Endothelial cell of hepatic sinusoid (primary cell): ENCODE results near the gene NUMA1.

Source experiments
- in situ Hi-C: cut with HindIII; loops from 2 replicates; pipeline ENCODE4 v1.10.0; 2017; ENCODE audit warnings: low sequenced_read_pairs

NUMA1 gene

DNA sequence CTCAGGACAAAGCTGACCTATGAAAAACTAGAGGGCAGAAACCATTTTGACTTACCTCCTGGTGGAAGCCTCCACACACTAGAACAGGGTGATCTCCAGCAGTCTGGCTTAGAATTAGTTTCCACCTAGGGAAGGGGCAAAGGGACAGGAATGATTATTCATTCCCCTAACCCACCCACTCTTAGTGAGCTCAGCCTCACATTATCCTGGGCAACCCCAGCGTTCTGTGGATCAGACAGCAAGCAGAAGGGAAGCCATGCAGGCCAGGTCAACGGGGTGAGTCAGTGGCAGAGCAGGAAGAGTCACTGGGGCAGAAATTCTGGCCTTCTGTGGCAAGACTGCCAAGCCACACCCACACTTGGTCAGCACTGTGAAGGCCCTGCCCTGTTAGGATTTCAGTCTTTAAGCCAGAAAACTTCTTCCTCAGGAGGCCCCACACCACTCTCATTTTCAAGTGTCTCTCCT lies 10.5 kb downstream of the NUMA1 start:
- in situ Hi-C loops = no loop called here

DNA sequence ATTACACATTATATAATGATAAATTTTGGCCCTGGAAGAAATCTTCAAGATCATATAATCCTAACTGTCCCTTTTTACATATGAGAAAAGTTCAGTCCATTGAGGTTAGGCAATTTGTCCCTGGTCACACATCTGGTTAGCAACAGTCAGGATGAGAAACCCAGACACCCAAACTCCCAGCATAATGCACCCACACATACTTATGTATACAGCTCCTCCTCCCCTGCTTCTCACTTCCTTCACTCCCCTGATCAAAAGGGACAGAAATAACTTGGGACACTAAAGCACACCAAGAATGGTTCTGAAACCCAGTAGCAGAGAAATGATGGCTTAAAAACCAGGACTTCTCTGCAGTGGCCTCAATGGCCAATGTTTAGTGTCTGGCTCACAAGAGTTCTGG lies 11.1 kb downstream of the NUMA1 start:
- in situ Hi-C loops = no loop called here

DNA sequence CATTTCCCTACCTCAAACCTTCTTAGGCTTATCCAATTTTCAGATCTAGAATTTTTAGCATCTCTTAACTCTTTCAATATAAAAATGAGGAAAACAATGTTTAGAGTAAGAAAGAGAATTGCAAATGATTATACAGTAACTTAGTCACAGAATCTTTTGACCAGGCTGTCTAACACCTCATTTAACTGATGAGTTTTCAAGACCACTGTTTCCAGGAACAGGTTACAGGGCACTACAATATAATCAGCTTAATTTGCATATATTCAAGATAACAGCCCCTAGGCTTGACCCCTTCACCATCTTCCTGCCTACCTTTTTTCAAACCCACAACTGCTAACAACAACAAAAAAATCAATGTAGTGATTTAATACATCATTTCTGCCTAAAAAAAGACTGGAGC lies 12.7 kb downstream of the NUMA1 start:
- in situ Hi-C loops = no loop called here

DNA sequence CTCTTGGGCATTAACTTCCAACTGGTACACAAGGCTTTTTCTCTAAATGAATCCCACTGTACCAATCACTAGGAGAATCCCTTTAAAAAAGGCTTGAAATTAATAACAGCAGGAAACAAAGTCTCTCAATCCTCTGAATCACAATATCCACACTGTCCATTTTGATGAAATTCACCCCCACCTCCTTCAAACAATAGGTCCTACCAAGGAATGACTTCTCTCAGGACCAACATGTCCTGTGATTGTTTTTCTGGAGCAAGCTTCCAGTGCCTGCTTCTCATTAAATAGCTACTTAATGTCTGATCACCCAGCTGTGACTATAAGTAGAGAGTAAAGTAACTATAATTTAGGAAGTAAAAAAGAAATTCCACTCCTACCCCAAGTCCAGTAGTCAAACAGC lies 13.1 kb downstream of the NUMA1 start:
- in situ Hi-C loops = no loop called here

DNA sequence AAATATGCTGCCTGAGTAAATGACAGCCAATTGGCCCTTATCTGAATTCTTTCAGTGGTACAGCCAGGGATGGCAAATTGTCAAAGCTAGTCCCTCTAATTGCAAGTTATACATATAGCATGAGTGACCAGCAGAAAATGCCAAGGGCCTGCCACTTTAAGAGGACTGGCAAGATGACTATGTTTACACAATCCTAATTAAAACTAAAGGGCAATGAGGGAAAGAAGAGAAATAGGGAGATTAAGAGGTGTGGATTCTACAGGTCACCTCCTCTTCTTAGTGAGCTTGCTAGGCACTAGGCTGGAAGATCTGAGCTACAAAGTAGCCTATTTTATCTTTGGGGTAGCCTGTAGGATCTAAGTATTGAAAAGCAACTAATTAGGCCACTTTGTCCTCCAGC lies 13.5 kb downstream of the NUMA1 start:
- in situ Hi-C loops = no loop called here

DNA sequence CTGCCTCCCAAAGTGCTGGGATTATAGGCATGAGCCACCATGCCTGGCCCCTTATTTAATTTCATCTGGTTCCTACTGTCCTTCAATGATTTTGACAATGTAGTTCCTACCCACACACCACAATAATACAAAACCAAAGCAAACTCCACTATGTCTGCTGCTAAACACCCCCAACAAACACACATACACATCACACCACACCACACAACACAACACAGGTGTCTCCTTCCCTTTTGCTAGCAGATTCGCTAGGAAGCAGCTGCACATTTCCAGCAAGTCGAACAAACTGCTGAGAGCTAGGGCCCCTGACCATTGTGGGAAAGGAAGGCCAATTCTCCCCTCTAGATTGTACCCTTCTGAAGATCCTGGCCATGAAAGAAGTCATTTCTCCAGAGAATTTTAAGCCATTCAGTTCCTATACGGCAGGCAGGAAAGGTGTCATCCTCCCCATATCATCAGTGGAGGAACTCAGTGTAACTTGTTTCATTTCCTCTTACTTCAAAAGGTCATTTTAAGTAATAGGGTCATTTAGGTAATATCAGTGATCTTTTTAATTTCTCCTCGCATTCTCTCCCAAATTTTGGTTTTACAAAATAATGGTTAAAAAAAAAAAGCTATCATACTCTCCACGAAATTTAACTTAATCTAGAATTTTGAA lies 18.5 kb downstream of the NUMA1 start:
- in situ Hi-C loops = no loop called here

DNA sequence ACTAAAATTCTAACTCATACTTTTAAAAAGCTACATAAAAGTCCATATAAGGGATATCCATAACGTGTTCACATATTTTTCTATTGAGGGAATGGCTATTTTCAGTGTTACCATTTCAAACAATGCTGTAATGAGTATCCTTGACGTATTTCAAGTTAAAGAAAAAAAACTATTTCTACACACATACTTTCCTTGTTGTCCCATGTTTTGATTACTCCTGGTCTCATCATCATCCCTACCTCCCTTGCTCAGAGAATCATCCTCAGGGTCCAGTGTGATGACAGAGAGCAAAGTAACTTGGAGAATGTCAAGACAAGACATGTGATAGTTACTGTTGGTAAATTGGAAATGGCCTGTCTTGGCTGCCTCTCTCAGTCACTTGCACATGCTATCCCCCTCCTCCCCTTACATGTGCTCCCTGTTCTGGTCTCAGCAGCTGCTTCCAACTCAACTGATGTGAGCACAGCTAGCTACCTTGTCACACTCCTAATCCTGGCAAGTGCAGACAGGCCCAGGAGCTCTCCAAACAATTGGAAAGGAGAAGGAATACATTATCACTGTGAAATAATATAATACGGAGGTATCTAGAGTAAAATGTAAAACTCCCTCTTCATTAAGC lies 21.8 kb downstream of the NUMA1 start:
- in situ Hi-C loops = no loop called here

DNA sequence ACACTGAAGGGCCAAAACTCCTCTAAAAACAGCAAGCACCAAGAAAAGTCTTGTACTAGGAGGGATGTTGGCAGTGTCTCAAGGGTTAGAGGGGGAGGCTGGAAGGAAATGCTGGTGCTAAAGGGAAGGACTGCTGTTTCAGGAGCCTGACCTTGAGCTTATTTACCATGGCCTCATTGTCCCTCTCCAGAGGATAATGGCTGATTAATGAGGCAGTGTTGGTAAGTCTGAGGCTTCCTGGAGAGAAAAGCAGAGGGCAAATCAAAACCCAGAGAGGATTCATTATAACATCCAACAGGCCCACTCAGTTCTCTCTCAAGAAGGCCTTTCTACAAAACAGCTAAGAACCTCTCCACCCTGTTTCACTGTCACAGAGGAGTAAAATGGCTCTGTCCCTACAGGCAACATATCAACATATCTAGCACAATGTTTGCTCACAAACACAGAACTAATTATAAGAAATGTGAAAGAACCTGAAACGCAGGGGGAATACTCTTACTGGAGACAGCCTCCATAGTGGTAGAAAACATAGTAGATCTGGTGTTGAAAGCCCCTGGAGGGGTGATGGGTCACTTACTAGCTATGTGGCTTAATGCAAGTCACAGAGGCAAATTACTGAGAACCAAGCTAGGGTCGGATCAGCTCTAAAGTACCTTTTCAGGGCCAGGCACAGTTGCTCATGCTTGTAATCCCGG lies 31.4 kb downstream of the NUMA1 start:
- in situ Hi-C loops = no loop called here

DNA sequence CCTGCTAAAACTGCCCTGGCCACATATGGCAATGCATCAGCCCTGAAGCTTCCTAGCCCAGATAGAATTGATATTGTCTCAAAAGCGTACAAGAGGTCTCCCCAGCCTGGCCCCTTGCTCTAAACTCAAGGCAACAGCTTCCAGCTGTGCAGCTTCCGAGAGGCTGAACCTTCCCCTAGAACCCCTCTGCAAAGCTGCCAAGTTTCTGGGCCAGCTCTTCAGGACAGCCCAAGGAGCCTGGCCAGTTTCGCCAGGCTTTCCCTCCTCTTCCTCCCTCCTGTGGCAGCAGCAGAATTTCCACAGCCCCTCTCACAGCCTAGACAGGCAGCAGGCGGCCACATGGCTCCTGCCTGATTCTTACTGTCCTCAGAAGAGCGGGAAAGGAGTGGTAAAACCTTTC lies 34.5 kb downstream of the NUMA1 start:
- in situ Hi-C loops = no loop called here

DNA sequence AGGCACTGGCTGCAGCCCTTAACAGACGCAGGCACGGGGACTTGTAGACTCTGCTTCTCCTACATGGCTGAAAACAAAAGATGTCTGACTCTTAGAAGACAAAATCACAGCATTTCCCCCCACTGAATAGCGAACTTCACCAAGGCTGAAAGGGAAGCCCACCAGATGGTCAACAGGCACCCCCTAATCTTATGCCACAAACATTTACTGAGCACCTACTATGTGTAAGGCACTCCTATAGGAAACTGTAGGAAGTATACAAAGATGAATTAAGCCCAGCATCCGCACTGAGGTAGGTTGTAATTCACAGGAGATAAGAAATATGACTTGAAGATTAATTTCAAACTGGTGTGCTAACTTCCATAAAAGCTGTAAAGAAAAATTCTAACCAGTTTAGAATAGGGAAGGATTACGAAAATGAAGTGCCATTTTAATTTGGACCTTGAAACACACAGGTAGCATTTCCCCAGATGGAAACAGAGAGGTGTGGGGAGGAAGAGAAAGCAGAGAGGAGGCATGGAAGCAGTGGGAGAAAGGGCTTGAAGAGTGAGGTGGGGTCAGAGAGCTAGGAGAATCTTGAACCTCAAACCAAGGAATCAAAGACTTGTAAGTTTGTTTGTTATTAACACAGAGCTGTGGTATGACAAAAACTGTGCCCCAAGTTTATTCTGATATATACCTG lies 38.1 kb downstream of the NUMA1 start:
- in situ Hi-C loops = no loop called here

DNA sequence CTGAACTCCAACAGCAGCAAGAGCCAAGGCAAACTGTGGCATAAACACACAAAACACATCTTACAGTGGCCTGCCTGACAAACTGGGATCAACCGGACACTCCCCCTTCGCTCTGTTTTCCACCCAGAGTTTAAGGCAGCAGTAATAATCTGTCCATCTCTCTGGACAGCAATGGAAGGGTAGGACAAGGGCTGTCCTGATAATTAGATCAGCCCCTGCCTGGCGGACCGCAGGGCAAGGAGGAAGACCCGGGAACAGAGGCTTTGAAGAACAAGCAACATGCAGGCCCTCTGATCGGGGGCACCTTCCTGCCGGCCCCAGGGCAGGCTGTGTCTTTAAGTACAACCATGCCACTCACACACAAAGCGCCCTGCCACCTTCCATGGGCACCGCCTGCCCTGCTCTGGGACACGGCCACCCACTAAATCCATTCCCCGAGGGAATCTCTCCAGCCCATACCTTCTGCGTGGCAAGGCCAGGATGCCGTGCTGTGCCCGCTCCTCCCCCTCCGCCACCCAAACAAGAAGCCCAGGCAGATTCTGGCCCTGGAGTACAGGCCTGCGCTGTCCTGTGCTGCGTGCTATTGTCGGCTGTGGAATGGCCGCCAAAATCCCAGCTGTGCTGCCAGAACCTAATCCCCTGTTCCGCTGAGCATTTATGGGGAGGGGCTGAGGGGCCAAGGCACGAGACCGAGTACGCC lies 38.8 kb downstream of the NUMA1 start:
- in situ Hi-C loops = no loop called here

DNA sequence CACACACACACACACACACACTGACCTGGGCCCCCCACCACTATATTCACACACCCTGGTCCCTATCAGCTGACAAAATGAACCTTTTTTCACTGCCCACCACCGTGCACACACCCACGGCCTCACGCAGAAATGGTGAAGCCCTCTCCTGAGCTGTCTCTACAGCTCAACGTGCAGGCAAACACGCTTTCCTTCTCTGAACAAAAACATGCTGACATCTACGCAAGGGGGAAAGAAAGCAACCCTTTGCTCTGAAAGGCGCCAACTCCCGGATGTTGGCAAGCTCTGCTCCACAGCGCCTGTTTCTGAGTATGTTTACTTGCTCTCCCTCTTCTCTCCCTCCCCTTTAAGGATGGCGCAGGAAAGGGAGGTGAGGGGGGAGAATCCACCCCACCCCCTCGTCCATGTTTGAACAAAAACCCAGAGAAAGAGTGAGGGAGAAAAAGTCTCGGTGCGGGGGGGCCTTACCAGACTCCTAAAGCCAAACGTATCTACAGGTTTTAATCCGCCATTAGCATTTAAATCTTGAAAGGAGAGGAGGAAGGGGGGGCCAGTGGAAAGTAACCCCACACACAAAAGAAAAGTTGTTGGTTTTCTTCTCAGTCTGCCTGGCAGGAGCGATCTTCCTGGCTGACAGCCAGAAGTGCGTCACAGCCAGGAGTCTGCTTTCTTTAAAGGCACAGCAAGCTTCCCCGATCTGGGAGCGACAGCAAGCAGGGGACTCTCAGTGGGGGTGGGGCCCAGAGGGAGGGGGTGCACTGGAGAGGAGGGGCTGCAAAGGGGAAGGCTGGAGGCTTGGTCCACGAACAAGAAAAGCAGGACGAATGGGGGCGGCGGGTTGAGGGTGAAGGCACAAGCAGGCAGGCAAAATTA lies 39.6 kb downstream of the NUMA1 start:
- in situ Hi-C loops = no loop called here

DNA sequence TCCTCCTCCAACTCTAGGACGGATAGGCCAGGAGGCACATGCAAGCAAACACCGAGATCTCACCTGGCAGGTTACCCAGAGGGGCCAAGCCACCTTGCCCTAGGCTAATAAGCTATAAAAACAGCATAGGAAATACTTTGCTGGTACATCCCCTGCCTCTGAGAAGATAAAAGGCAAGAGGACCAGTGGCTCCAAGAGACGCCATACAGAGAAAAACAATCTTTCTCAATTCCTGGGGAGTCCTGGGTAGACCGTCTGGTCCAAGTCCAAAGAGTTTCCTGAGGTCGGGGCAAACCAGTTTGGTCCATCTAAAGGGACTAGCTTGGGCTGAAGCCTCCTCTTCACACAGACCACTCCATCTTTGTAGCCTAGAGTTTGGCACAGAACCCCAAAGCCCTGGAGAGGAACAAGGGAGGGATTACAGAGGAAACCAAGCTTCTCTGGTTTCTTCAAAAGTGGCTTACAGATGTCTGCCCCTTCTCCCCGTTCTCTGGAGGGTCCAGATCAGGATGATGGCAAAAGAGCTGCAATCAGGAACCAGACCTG lies 40.4 kb downstream of the NUMA1 start:
- in situ Hi-C loops = no loop called here

DNA sequence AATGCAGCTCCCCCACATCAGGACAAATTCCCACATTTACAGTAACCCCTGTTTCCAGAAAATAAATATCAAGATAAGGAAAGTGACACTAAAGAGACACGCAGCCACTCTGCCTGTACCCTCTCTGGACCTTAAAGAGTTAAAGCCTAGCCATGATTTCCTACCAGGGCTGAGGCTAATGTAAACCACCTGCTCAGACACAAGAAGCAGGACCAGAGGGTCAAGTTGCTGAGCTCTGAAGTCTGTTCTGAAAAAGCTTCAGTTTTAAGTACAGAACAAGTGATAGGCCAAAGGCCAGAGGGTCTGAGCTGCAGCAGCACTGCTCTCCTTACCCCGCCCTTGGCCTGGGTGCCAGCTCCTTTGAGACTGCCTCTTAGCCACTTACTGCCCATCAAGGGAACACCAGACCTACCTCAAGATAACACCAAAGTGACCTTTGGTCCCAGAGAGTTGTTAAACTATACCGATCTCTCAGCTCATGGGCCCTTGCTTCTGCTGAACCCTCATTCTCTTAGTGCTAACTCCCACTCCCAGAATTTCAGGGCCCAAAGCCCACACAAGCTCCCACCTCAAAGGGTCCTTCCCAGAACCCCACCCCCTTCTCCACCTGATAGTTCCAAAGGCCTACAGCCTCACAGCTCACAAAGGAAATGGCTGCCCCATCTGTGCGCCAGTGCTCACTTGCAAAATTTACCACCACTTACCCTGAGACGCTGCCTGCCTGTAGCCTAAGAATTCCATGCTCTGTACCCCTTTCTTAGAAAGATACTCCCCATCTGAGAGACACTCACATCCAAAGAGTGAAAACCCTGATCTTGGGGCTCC lies 41.1 kb downstream of the NUMA1 start:
- in situ Hi-C loops = no loop called here

DNA sequence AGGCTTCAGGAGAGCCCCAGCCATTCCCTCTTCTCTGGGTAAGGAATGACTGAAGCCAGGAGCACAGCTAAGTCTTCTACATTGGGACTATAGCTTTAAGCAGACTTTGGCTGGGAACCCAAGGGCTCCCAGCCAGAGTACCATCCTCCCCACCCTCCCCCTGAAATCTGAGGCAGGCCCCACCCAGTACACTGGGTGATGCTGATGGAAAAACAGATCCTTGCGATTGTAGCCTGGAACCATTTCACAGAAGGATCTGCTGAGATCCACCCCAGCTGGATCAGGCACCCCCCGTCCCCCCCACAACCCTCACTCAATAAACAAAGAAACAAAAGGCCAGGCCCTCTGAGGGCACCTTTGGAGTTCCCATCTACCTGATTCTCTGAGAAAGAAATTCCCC lies 41.9 kb downstream of the NUMA1 start:
- in situ Hi-C loops = no loop called here

DNA sequence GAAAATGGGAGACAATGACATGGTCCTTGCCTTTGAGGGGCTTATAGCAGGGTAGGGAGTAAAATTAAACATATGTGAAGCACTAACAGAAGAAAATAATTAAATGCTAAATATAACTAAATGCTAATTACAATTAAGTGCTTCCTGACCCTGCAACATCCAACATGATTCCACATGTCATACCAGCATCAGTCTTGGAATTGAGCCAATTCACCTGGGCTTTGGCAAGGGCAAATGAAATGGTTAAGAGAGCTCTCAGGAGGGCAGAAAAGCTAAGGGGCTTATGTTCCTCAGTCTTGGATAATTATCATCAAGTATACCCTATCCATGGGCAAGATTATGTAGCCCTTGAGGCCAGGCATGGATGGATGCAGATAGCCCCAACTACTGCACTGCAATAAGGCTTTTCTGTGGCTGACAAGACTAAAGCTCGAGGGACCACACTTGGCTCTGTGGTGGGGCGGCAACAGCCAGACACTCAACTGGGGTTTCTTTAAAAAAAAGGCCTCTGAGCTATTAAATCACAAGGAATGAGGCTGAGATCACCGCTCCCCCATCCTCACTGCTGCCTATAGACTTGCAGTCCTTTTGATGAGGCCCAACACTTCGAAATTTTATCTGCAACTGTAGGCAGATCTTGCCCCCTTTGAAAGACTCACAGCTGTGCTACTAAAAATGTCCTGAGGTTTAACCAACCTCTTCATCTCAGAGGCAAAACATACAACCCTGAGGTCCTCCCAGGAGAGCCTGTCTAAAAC lies 42.6 kb downstream of the NUMA1 start:
- in situ Hi-C loops = no loop called here

DNA sequence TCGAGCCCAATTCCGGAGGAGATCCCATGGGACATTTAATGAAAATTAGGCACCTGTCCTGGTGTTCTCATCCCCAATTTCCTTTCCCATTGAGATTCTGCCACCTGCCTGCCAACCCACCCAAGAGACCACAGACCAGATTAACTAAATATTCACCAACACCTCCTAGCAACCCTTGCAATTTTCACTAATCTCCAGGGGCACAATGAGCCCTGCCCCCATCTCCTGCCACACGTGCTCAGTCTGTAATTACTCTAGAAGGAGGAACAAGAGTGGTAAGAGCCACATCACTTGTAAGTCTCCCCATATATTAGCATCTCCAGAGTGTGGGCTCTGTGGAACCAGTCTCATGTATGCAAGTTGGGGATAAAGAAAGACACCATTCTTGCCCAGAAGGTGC lies 43.7 kb downstream of the NUMA1 start:
- in situ Hi-C loops = no loop called here

DNA sequence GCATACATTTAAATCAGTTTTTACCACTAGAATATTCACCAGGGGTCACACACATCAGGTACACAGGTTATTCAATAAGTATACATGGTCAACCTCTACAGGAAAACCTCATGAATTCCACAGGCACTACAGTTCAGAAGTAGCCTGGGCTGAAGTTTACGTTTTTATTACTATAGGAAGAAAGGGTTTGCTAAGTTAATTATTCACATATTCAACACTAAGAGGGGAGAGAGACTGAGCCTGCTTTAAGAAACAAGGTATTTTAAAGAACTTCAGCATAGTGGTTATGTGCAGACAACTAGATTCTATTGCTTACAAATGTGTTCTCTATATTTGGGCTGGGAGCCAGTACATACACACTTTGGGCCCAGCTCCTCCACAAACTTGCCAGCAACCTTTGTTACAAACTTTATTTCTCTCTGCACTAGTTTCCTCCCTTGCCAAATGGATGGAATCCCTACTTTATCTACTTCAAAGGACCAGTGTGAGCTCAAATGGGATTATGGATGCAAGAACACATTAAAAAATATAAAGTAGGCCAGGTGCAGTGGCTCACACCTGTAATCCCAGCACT lies 49.8 kb downstream of the NUMA1 start:
- in situ Hi-C loops = no loop called here
